ENCODE data around the gene GABRB3.

GABRB3 gene

GRCh38 chr15:26771578-26772153 lies 1.2 kb downstream of the GABRB3 start:
- DNase-seq (ENCODE audit: low read depth) = peak; percentile 8
- no peaks in the 10 kb centered on the region for H3K36me3 ChIP-seq (ENCODE audit: control insufficient read depth, insufficient read depth, low read length, severe bottlenecking)
- H3K27me3 ChIP-seq (replicated peaks; ENCODE audit: control insufficient read depth, insufficient read depth, low read length) = peaks cover 33% of the 10 kb centered on the region
- H3K9ac ChIP-seq (ENCODE audit: low read length) = no peak overlapping the region
- H3K4me1 ChIP-seq (ENCODE audit: control insufficient read depth, insufficient read depth, low read length) = no peaks in the 10 kb centered on the region
- peak overlapping the region; percentile 17 for H3K4me3 ChIP-seq (ENCODE audit: low read length)
- H3K9me3 ChIP-seq (ENCODE audit: control insufficient read depth, low read length) = no peaks in the 10 kb centered on the region

- Histone ChIP-seq H3K27me3 (replicated peaks; ENCODE audit: control insufficient read depth, insufficient read depth, low read length) (peaks cover 33% of the 10 kb centered on the region), H3K9me3 (ENCODE audit: control insufficient read depth, low read length) (no peaks in the 10 kb centered on the region), H3K9ac (ENCODE audit: low read length) (no peak overlapping the region), H3K4me3 (ENCODE audit: low read length) (no peak overlapping the region), H3K4me1 (ENCODE audit: control insufficient read depth, insufficient read depth, low read length) (no peaks in the 10 kb centered on the region), H3K36me3 (ENCODE audit: control insufficient read depth, insufficient read depth, low read length, severe bottlenecking) (no peaks in the 10 kb centered on the region)
- DNase-seq (ENCODE audit: low read depth) = no peak
These were observed 1.7 kb downstream of the GABRB3 start for GRCh38 chr15:26771168-26771567.

GRCh38 chr15:26767169-26767670 lies 5.6 kb downstream of the GABRB3 start:
- no peak overlapping the region for H3K4me3 ChIP-seq (ENCODE audit: low read length)
- DNase-seq (ENCODE audit: low read depth) = no peak
- H3K4me1 ChIP-seq (ENCODE audit: control insufficient read depth, insufficient read depth, low read length) = no peaks in the 10 kb centered on the region
- H3K9me3 ChIP-seq (ENCODE audit: control insufficient read depth, low read length) = no peaks in the 10 kb centered on the region
- no peak overlapping the region for H3K9ac ChIP-seq (ENCODE audit: low read length)
- no peaks in the 10 kb centered on the region for H3K36me3 ChIP-seq (ENCODE audit: control insufficient read depth, insufficient read depth, low read length, severe bottlenecking)
- peaks cover 19% of the 10 kb centered on the region for H3K27me3 ChIP-seq (replicated peaks; ENCODE audit: control insufficient read depth, insufficient read depth, low read length)

GRCh38 chr15:26766262-26766661 lies 6.6 kb downstream of the GABRB3 start:
- no peak for DNase-seq (ENCODE audit: low read depth)
- no peaks in the 10 kb centered on the region for H3K9me3 ChIP-seq (ENCODE audit: control insufficient read depth, low read length)
- no peak overlapping the region for H3K4me3 ChIP-seq (ENCODE audit: low read length)
- no peaks in the 10 kb centered on the region for H3K4me1 ChIP-seq (ENCODE audit: control insufficient read depth, insufficient read depth, low read length)
- peaks cover 12% of the 10 kb centered on the region for H3K27me3 ChIP-seq (replicated peaks; ENCODE audit: control insufficient read depth, insufficient read depth, low read length)
- H3K36me3 ChIP-seq (ENCODE audit: control insufficient read depth, insufficient read depth, low read length, severe bottlenecking) = no peaks in the 10 kb centered on the region
- H3K9ac ChIP-seq (ENCODE audit: low read length) = no peak overlapping the region

- H3K36me3 ChIP-seq (ENCODE audit: control insufficient read depth, insufficient read depth, low read length, severe bottlenecking) = no peaks in the 10 kb centered on the region
- H3K4me1 ChIP-seq (ENCODE audit: control insufficient read depth, insufficient read depth, low read length) = no peaks in the 10 kb centered on the region
- DNase-seq (ENCODE audit: low read depth) = no peak
- H3K9me3 ChIP-seq (ENCODE audit: control insufficient read depth, low read length) = no peaks in the 10 kb centered on the region
- H3K9ac ChIP-seq (ENCODE audit: low read length) = no peak overlapping the region
- H3K27me3 ChIP-seq (replicated peaks; ENCODE audit: control insufficient read depth, insufficient read depth, low read length) = no peaks in the 10 kb centered on the region
- no peak overlapping the region for H3K4me3 ChIP-seq (ENCODE audit: low read length)
These were observed 12.9 kb downstream of the GABRB3 start for GRCh38 chr15:26759986-26760385.

- no peak overlapping the region for H3K9ac ChIP-seq (ENCODE audit: low read length)
- no peaks in the 10 kb centered on the region for H3K9me3 ChIP-seq (ENCODE audit: control insufficient read depth, low read length)
- no peaks in the 10 kb centered on the region for H3K27me3 ChIP-seq (replicated peaks; ENCODE audit: control insufficient read depth, insufficient read depth, low read length)
- no peaks in the 10 kb centered on the region for H3K36me3 ChIP-seq (ENCODE audit: control insufficient read depth, insufficient read depth, low read length, severe bottlenecking)
- no peaks in the 10 kb centered on the region for H3K4me1 ChIP-seq (ENCODE audit: control insufficient read depth, insufficient read depth, low read length)
- no peak for DNase-seq (ENCODE audit: low read depth)
- no peak overlapping the region for H3K4me3 ChIP-seq (ENCODE audit: low read length)
These were observed 14.8 kb downstream of the GABRB3 start for GRCh38 chr15:26758079-26758478.

- DNase-seq (ENCODE audit: low read depth) = no peak
- no peaks in the 10 kb centered on the region for H3K9me3 ChIP-seq (ENCODE audit: control insufficient read depth, low read length)
These were observed 15.7 kb downstream of the GABRB3 start for GRCh38 chr15:26757141-26757540.

GRCh38 chr15:26744894-26745293 lies 28.0 kb downstream of the GABRB3 start:
- no peaks in the 10 kb centered on the region for H3K27me3 ChIP-seq (replicated peaks; ENCODE audit: control insufficient read depth, insufficient read depth, low read length)
- peaks cover 2% of the 10 kb centered on the region for H3K9me3 ChIP-seq (ENCODE audit: control insufficient read depth, low read length)
- H3K9ac ChIP-seq (ENCODE audit: low read length) = no peak overlapping the region
- H3K36me3 ChIP-seq (ENCODE audit: control insufficient read depth, insufficient read depth, low read length, severe bottlenecking) = no peaks in the 10 kb centered on the region
- no peaks in the 10 kb centered on the region for H3K4me1 ChIP-seq (ENCODE audit: control insufficient read depth, insufficient read depth, low read length)
- no peak overlapping the region for H3K4me3 ChIP-seq (ENCODE audit: low read length)
- DNase-seq (ENCODE audit: low read depth) = no peak

More at GRCh38 chr15:26757141-26757540, 15.7 kb downstream of the GABRB3 start:
- Histone ChIP-seq H3K9ac (ENCODE audit: low read length) (no peak overlapping the region), H3K4me3 (ENCODE audit: low read length) (no peak overlapping the region), H3K4me1 (ENCODE audit: control insufficient read depth, insufficient read depth, low read length) (no peaks in the 10 kb centered on the region), H3K36me3 (ENCODE audit: control insufficient read depth, insufficient read depth, low read length, severe bottlenecking) (no peaks in the 10 kb centered on the region), H3K27me3 (replicated peaks; ENCODE audit: control insufficient read depth, insufficient read depth, low read length) (no peaks in the 10 kb centered on the region)

GRCh38 chr15:26739791-26740190 lies 33.1 kb downstream of the GABRB3 start:
- H3K9ac ChIP-seq (ENCODE audit: low read length) = no peak overlapping the region
- H3K36me3 ChIP-seq (ENCODE audit: control insufficient read depth, insufficient read depth, low read length, severe bottlenecking) = no peaks in the 10 kb centered on the region
- H3K27me3 ChIP-seq (replicated peaks; ENCODE audit: control insufficient read depth, insufficient read depth, low read length) = no peaks in the 10 kb centered on the region
- H3K4me1 ChIP-seq (ENCODE audit: control insufficient read depth, insufficient read depth, low read length) = no peaks in the 10 kb centered on the region
- H3K4me3 ChIP-seq (ENCODE audit: low read length) = no peak overlapping the region
- no peaks in the 10 kb centered on the region for H3K9me3 ChIP-seq (ENCODE audit: control insufficient read depth, low read length)
- no peak for DNase-seq (ENCODE audit: low read depth)

- no peak for DNase-seq (ENCODE audit: low read depth)
These were observed 33.9 kb downstream of the GABRB3 start for GRCh38 chr15:26738996-26739395.

GRCh38 chr15:26736502-26737248 lies 36.2 kb downstream of the GABRB3 start:
- no peak for DNase-seq (ENCODE audit: low read depth)
- Histone ChIP-seq H3K4me3 (ENCODE audit: low read length) (no peak overlapping the region), H3K4me1 (ENCODE audit: control insufficient read depth, insufficient read depth, low read length) (no peaks in the 10 kb centered on the region), H3K9me3 (ENCODE audit: control insufficient read depth, low read length) (peaks cover 8% of the 10 kb centered on the region), H3K36me3 (ENCODE audit: control insufficient read depth, insufficient read depth, low read length, severe bottlenecking) (no peaks in the 10 kb centered on the region), H3K9ac (ENCODE audit: low read length) (no peak overlapping the region), H3K27me3 (replicated peaks; ENCODE audit: control insufficient read depth, insufficient read depth, low read length) (no peaks in the 10 kb centered on the region)

More at GRCh38 chr15:26738996-26739395, 33.9 kb downstream of the GABRB3 start:
- Histone ChIP-seq H3K27me3 (replicated peaks; ENCODE audit: control insufficient read depth, insufficient read depth, low read length) (no peaks in the 10 kb centered on the region), H3K4me1 (ENCODE audit: control insufficient read depth, insufficient read depth, low read length) (no peaks in the 10 kb centered on the region), H3K9ac (ENCODE audit: low read length) (no peak overlapping the region), H3K4me3 (ENCODE audit: low read length) (no peak overlapping the region), H3K9me3 (ENCODE audit: control insufficient read depth, low read length) (no peaks in the 10 kb centered on the region), H3K36me3 (ENCODE audit: control insufficient read depth, insufficient read depth, low read length, severe bottlenecking) (no peaks in the 10 kb centered on the region)

All from adipocyte (in vitro differentiated cells).